GM12891 (cell line): ENCODE data around the gene SLAMF9.

Source experiments
- PAX5 ChIP-seq: IDR thresholded peaks from 2 replicates; pipeline ENCODE4 v1.6.1; 2011; ENCODE audit warnings: low read length, moderate library complexity, mild to moderate bottlenecking; ENCODE audit not compliant: insufficient read depth, severe bottlenecking
- POLR2A ChIP-seq: IDR thresholded peaks from 2 replicates; pipeline ENCODE4 v1.6.1; 2011; ENCODE audit warnings: low read depth, low read length, control low read depth
- POLR2AphosphoS5 ChIP-seq: IDR thresholded peaks from 2 replicates; pipeline ENCODE4 v1.6.1; 2011; ENCODE audit warnings: low read depth, low read length, control low read depth
- POU2F2 ChIP-seq: IDR thresholded peaks from 2 replicates; pipeline ENCODE4 v1.6.1; 2011; ENCODE audit warnings: low read depth, mild to moderate bottlenecking, control low read depth, low read length, moderate library complexity
- SPI1 ChIP-seq: IDR thresholded peaks from 2 replicates; pipeline ENCODE4 v1.6.1; 2011; ENCODE audit warnings: low read depth, low read length, control low read depth
- TAF1 ChIP-seq: IDR thresholded peaks from 2 replicates; pipeline ENCODE4 v1.6.1; 2011; ENCODE audit warnings: low read depth, low read length, control low read depth

- TF ChIP-seq POLR2A (no peak), POLR2AphosphoS5 (no peak), TAF1 (no peak), POU2F2 (no peak), SPI1 (no peak), PAX5 (no peak)
Observed at GRCh38 chr1:159944623-159945455, 9.2 kb downstream of the SLAMF9 start.
